ENCODE data around the gene SNUPN. TPM values are rescaled to one million over a fixed set of nuclear protein-coding genes. Genes with fewer than 3 reads are reported as not detected.

Gene SNUPN
- total and polyA plus RNA-seq, 2 of the 8 experiments (the other 6 are each of a cell fraction or from before 2014, with no cell fraction given): 13.3 to 28.2 TPM

- Histone ChIP-seq H2BK120ac (replicated peaks; ENCODE audit: low read depth, low read length) (no peak overlapping the region), H3K4me3 (ENCODE audit: extremely low read depth in 1 of 4, insufficient read depth in 2 of 4, low read depth in 3 of 4, low read length in 4 of 4) (no peak overlapping the region), H3K4me2 (ENCODE audit: insufficient read depth in 1 of 2, low read depth in 2 of 2, low read length in 2 of 2) (no peak overlapping the region), H2BK12ac (ENCODE audit: low read depth, low read length) (no peak overlapping the region), H2AFZ (ENCODE audit: low read length) (no peak overlapping the region), H3K23ac (ENCODE audit: insufficient read length) (no peak overlapping the region), H3K56ac (replicated peaks; ENCODE audit: insufficient read length, low read depth, low read length) (no peak overlapping the region), H3K4ac (replicated peaks; ENCODE audit: insufficient read length, low read depth, low read length) (no peak overlapping the region), H3K27ac (ENCODE audit: low read depth, low read length) (no peak overlapping the region), H3K36me3 (ENCODE audit: control insufficient read depth in 2 of 4, insufficient read depth in 4 of 4, low read length in 3 of 4) (no peaks in the 10 kb centered on the region), H3K27me3 (replicated peaks in 1 of 4; ENCODE audit: control insufficient read depth in 3 of 4, extremely low read depth in 1 of 4, insufficient read depth in 3 of 4, low read length in 3 of 4) (no peaks in the 10 kb centered on the region), H2BK5ac (ENCODE audit: low read depth, low read length) (no peak overlapping the region), H3K23me2 (ENCODE audit: low read depth, low read length) (no peaks in the 10 kb centered on the region), H3K9ac (replicated peaks in 1 of 4; ENCODE audit: extremely low read depth in 1 of 4, low read depth in 3 of 4, low read length in 3 of 4) (no peak overlapping the region; a peak in 1 of 7 replicates), H4K5ac (ENCODE audit: insufficient read length, low read depth, low read length) (no peak overlapping the region), H2AK5ac (ENCODE audit: low read depth, low read length) (no peak overlapping the region), H4K8ac (ENCODE audit: extremely low read depth, insufficient read depth, low read length) (no peak overlapping the region), H2BK15ac (ENCODE audit: low read length) (no peak overlapping the region), H3K18ac (ENCODE audit: extremely low read depth, low read length) (no peak overlapping the region), H3K79me2 (ENCODE audit: control insufficient read depth in 1 of 2, insufficient read depth in 2 of 2, low read length in 2 of 2) (no peaks in the 10 kb centered on the region), H3K14ac (ENCODE audit: insufficient read length) (no peak overlapping the region), H3K9me3 (ENCODE audit: insufficient read depth in 2 of 2, low read depth in 1 of 2, low read length in 1 of 2) (no peaks in the 10 kb centered on the region), H3K4me1 (replicated peaks in 1 of 4; ENCODE audit: control insufficient read depth in 3 of 4, insufficient read depth in 4 of 4, low read length in 3 of 4) (peaks cover 7 to 14% (median 9%) of the 10 kb centered on the region in 4 experiments), H2BK20ac (ENCODE audit: low read length) (no peak overlapping the region), H4K91ac (replicated peaks; ENCODE audit: insufficient read length, low read length) (no peak overlapping the region), H4K20me1 (replicated peaks in 1 of 2; ENCODE audit: control insufficient read depth in 1 of 2, insufficient read depth in 2 of 2, low read length in 2 of 2) (peaks cover 0 to 2% of the 10 kb centered on the region in 2 experiments), H3K79me1 (ENCODE audit: low read depth, low read length) (no peaks in the 10 kb centered on the region)
- FAIRE-seq (no peak), DNase-seq (ENCODE audit: low read depth in 1 of 2, low spot score in 2 of 2) (no peak)
- ChIA-PET CTCF (ENCODE audit: partially characterized antibody) (interaction anchor here (7.4 kb wide), 1 partner anchor 13 kb away, joined by 60 read pairs; no protein-coding TSS in a partner anchor), POLR2A (ENCODE audit: partially characterized antibody) (interaction anchor here (1.0 to 1.6 kb wide), 2 partner anchors 8 to 11 kb away, joined by 3 read pairs; no protein-coding TSS in a partner anchor)
- WGBS, 2 experiments (ENCODE audit: extremely low coverage in 1 of 2, insufficient coverage in 1 of 2, insufficient read length in 1 of 2, insufficient replicate concordance in 2 of 2, low coverage in 1 of 2, low lambda C conversion rate in 2 of 2, missing lambda C conversion rate in 1 of 2): 94% methylated on average over 5 of the region's 6 CpGs; no CpG with 5 or more reads in 1 of the 2 experiments
- TF ChIP-seq GABPA (IDR thresholded peaks at IDR 0.05; ENCODE audit: borderline replicate concordance, insufficient read depth, low read length) (no peak), TBP (IDR thresholded peaks at IDR 0.05; ENCODE audit: low read depth, low read length) (no peak), CREB1 (IDR thresholded peaks at IDR 0.05) (no peak), TAF7 (optimal IDR thresholded peaks at IDR 0.05; ENCODE audit: borderline replicate concordance, low read depth, low read length) (no peak), SUZ12 (IDR thresholded peaks at IDR 0.05; ENCODE audit: low read length) (no peak), SAP30 (IDR thresholded peaks at IDR 0.05; ENCODE audit: insufficient read depth, insufficient replicate concordance, low read length) (no peak), KDM4A (IDR thresholded peaks at IDR 0.05; ENCODE audit: low read depth, low read length, severe bottlenecking) (no peak), SP4 (IDR thresholded peaks at IDR 0.05; ENCODE audit: low read length) (no peak), CTBP2 (IDR thresholded peaks at IDR 0.05; ENCODE audit: borderline replicate concordance, insufficient read depth, insufficient read length, low read length) (no peak), YY1 (IDR thresholded peaks at IDR 0.05; ENCODE audit: low read depth, low read length) (no peak), ATF2 (IDR thresholded peaks at IDR 0.05; ENCODE audit: low read length) (no peak), EGR1 (IDR thresholded peaks at IDR 0.05; ENCODE audit: borderline replicate concordance, low read depth, low read length) (no peak)
These were observed 44.3 kb upstream of the SNUPN start for GRCh38 chr15:75669879-75670212.

All from H1 (cell line).